Stomach (tissue), 4 donors: ENCODE data around the gene SLC17A5.

Source experiments
- POLR2A ChIP-seq, 4 donors: fragments of 450-650 bp; IDR thresholded peaks; one replicate each; pipeline ENCODE4 v1.6.1; 2016; ENCODE audit warnings: antibody characterized with exemption in 4 of 4, control low read depth in 2 of 4, mild to moderate bottlenecking in 1 of 4, moderate library complexity in 1 of 4
- TF ChIP-seq, protein P1 (sequence below), 7 experiments: fragments of 450-650 bp in 4 of 7; fragments of 200-600 bp in 3 of 7; sonication (generic) in 3 of 7; IDR thresholded peaks; one replicate each; pipeline ENCODE4 v1.5.1; 2016 to 2019; ENCODE audit warnings: antibody characterized with exemption in 7 of 7, control low read depth in 2 of 7, mild to moderate bottlenecking in 1 of 7

DNA sequence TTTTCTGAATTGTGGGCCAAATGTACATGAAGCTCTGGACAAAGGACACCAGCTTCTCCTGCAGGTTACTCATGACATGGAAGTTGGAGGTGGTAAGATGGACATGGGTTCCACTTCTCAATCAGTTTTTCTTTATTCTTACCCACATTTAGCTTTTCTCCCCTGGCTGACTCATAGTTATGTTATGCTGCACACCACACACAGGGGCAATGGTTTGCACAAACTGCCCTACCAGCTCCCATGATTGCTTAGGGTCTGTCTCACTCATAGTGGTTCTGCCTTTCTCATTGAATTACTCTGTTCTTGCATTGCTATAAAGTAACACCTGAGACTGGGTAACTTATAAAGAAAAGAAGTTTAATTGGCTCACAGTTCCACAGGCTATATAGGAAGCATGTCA is 37.7 kb upstream of the SLC17A5 start:
- no peak for TF ChIP-seq POLR2A (IDR thresholded peaks at IDR 0.05)
- TF ChIP-seq, protein P1, sequence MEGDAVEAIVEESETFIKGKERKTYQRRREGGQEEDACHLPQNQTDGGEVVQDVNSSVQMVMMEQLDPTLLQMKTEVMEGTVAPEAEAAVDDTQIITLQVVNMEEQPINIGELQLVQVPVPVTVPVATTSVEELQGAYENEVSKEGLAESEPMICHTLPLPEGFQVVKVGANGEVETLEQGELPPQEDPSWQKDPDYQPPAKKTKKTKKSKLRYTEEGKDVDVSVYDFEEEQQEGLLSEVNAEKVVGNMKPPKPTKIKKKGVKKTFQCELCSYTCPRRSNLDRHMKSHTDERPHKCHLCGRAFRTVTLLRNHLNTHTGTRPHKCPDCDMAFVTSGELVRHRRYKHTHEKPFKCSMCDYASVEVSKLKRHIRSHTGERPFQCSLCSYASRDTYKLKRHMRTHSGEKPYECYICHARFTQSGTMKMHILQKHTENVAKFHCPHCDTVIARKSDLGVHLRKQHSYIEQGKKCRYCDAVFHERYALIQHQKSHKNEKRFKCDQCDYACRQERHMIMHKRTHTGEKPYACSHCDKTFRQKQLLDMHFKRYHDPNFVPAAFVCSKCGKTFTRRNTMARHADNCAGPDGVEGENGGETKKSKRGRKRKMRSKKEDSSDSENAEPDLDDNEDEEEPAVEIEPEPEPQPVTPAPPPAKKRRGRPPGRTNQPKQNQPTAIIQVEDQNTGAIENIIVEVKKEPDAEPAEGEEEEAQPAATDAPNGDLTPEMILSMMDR (IDR thresholded peaks at IDR 0.05) = no peak
